Uterus (tissue), 2 donors: ENCODE data around the gene ERICH6.

ENCODE experiments used
- POLR2A ChIP-seq, 2 donors: fragments of 450-650 bp; IDR thresholded peaks; one replicate each; pipeline ENCODE4 v1.6.1; 2016; ENCODE audit warnings: antibody characterized with exemption in 2 of 2, mild to moderate bottlenecking in 1 of 2, moderate library complexity in 1 of 2
- TF ChIP-seq, protein P1 (sequence below), 4 experiments: fragments of 200-600 bp in 2 of 4; fragments of 450-650 bp in 2 of 4; sonication (generic) in 2 of 4; IDR thresholded peaks; one replicate each; pipeline ENCODE4 v1.5.1; 2016 to 2019; ENCODE audit warnings: antibody characterized with exemption in 4 of 4, mild to moderate bottlenecking in 2 of 4, moderate library complexity in 1 of 4

DNA sequence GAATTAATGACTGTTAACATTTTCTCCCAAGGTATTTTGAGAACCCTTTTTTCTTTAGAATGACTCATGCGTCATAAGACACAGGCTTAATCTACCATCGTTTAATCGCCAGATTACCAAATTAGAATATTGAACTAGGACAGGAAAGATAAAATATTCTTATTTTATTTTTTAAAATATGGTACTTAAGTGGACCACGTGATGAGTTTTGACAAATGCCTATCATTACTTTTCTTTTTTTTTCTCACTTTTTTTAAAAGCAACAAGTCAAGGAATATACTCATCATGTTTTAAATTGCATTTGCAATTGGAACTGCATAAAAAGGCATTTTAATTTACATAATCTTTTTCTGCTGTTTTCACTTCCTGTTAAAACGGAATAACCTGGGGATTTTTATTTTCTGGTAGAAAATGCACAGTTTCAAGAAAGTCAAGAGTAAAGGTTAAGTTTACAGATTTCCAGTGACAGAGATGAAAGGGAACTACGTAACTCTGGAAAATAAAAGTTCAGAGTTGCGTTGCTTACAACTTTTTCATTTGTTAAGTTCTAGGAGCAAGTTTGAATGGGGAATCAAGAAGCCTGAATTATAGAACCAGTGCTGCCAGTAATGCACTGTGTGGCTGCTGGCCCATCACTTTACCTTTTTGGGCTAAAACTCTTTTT lies 35.6 kb upstream of the ERICH6 start:
- TF ChIP-seq POLR2A (IDR thresholded peaks at IDR 0.05): no peak
- TF ChIP-seq, protein P1, sequence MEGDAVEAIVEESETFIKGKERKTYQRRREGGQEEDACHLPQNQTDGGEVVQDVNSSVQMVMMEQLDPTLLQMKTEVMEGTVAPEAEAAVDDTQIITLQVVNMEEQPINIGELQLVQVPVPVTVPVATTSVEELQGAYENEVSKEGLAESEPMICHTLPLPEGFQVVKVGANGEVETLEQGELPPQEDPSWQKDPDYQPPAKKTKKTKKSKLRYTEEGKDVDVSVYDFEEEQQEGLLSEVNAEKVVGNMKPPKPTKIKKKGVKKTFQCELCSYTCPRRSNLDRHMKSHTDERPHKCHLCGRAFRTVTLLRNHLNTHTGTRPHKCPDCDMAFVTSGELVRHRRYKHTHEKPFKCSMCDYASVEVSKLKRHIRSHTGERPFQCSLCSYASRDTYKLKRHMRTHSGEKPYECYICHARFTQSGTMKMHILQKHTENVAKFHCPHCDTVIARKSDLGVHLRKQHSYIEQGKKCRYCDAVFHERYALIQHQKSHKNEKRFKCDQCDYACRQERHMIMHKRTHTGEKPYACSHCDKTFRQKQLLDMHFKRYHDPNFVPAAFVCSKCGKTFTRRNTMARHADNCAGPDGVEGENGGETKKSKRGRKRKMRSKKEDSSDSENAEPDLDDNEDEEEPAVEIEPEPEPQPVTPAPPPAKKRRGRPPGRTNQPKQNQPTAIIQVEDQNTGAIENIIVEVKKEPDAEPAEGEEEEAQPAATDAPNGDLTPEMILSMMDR (IDR thresholded peaks at IDR 0.05): no peak
